Measurements from ENCODE around the gene NPR3. TPM values are rescaled to one million over a fixed set of nuclear protein-coding genes. Genes with fewer than 3 reads are reported as not detected.

The NPR3 gene
- total RNA-seq, 4 donors from 2014 or later: 0.81 to 4.9 (median 1.3) TPM

DNA sequence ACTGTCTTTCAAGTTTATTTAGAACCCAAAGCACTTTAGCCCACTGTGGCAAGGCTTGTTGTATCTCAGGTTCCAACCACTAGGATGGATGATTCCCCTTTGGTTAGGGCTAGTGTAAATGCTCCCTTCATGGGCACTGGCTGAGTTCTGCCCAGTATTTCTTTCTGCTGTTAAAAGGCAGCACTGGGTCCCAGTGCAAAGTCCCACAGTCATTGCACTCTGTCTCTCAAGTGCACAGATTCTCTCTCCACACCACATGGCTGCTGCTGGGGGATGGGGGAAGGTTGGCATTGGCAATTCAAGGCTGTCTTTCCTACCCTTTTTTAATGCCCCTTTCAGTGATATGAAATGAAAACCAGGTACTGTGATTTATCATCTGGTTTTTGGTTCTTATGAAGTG, 7.2 kb upstream of the NPR3 start:
- H3K9me3 ChIP-seq: no peaks in the 10 kb centered on the region
- H3K4me1 ChIP-seq: no peaks in the 10 kb centered on the region
- no peaks in the 10 kb centered on the region for H3K27me3 ChIP-seq
- no peak for ATAC-seq
- no peak overlapping the region for H3K27ac ChIP-seq
- H3K36me3 ChIP-seq: no peaks in the 10 kb centered on the region
- TF ChIP-seq, protein P1, sequence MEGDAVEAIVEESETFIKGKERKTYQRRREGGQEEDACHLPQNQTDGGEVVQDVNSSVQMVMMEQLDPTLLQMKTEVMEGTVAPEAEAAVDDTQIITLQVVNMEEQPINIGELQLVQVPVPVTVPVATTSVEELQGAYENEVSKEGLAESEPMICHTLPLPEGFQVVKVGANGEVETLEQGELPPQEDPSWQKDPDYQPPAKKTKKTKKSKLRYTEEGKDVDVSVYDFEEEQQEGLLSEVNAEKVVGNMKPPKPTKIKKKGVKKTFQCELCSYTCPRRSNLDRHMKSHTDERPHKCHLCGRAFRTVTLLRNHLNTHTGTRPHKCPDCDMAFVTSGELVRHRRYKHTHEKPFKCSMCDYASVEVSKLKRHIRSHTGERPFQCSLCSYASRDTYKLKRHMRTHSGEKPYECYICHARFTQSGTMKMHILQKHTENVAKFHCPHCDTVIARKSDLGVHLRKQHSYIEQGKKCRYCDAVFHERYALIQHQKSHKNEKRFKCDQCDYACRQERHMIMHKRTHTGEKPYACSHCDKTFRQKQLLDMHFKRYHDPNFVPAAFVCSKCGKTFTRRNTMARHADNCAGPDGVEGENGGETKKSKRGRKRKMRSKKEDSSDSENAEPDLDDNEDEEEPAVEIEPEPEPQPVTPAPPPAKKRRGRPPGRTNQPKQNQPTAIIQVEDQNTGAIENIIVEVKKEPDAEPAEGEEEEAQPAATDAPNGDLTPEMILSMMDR (IDR thresholded peaks at IDR 0.05): no peak
- no peak for TF ChIP-seq EP300 (IDR thresholded peaks at IDR 0.05)
- TF ChIP-seq POLR2A (IDR thresholded peaks at IDR 0.05): no peak
- TF ChIP-seq POLR2AphosphoS5 (IDR thresholded peaks at IDR 0.05): no peak
- no peak overlapping the region for H3K4me3 ChIP-seq

DNA sequence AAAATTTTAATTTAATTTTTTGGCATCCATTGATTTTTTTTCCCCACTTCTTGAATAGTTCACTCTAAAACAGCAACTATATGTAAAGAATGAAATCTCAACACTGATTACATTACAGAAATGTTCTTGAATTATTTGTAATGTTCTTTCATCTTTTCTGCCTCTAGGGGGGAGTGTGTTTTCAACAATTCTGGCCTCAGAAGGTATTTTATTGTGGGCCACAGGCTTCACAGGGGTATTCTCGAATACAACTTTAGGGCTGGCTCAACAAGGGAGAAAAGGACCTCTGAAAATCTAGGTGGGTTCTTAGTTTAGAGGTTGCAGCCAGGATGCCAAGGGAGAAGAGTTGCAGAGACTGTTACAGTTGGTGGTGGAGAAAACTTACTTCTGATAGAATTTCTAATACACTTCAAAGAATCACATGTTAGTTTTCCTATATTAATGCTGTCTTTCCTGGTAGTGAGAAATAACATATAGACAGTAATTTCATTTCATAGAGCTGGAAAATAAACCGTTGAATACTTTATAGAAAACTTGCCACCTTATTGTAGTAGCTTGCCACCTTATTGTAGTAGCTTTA, 3.6 kb upstream of the NPR3 start:
- peaks cover 0 to 22% (median 16%) of the 10 kb centered on the region in 3 donors for H3K4me1 ChIP-seq
- TF ChIP-seq, protein P1 (IDR thresholded peaks at IDR 0.05): peak in 3 of 4 experiments; percentile 20 to 37 (median 22)
- no peak for TF ChIP-seq EP300 (IDR thresholded peaks at IDR 0.05)
- 49% methylated on average over 2 of the region's 2 CpGs for WGBS, 2 donors (ENCODE audit: low coverage in 1 of 2)
- ATAC-seq: no peak
- peaks cover 21% of the 10 kb centered on the region for H3K27me3 ChIP-seq
- H3K36me3 ChIP-seq: no peaks in the 10 kb centered on the region
- no peak overlapping the region for H3K4me3 ChIP-seq
- H3K27ac ChIP-seq: no peak overlapping the region
- no peaks in the 10 kb centered on the region for H3K9me3 ChIP-seq

DNA sequence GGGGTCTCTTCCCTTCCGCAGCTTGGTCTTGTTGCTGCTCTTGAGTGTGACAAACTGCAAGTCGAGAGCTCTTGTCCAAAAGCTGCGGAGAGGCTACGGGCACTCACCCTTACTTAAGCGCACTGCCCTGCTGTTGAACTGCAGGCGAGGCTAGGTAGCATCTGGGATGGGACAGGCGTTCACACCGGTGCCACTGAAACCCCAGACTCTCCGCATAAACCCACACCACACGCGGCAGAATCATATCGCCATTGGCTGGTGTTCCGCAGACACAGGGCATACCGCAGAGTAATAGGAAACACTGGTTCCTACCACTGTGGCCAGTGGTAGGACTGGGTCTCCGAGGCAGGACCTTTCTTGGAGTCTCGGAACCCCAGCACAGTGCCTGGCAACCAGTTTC, 2.2 kb upstream of the NPR3 start:
- TF ChIP-seq, protein P1 (IDR thresholded peaks at IDR 0.05): no peak
- TF ChIP-seq EP300 (IDR thresholded peaks at IDR 0.05) (no peak), POLR2AphosphoS5 (IDR thresholded peaks at IDR 0.05) (no peak), POLR2A (IDR thresholded peaks at IDR 0.05) (no peak)
- Histone ChIP-seq H3K4me3 (no peak overlapping the region), H3K9me3 (no peaks in the 10 kb centered on the region), H3K27ac (no peak overlapping the region), H3K27me3 (peaks cover 36% of the 10 kb centered on the region), H3K36me3 (no peaks in the 10 kb centered on the region), H3K4me1 (peaks cover 0 to 37% (median 20%) of the 10 kb centered on the region in 3 donors)
- 89 to 100% methylated on average over 4 to 5 of the region's 16 CpGs for WGBS, 2 donors (ENCODE audit: low coverage in 1 of 2)
- ATAC-seq: no peak

DNA sequence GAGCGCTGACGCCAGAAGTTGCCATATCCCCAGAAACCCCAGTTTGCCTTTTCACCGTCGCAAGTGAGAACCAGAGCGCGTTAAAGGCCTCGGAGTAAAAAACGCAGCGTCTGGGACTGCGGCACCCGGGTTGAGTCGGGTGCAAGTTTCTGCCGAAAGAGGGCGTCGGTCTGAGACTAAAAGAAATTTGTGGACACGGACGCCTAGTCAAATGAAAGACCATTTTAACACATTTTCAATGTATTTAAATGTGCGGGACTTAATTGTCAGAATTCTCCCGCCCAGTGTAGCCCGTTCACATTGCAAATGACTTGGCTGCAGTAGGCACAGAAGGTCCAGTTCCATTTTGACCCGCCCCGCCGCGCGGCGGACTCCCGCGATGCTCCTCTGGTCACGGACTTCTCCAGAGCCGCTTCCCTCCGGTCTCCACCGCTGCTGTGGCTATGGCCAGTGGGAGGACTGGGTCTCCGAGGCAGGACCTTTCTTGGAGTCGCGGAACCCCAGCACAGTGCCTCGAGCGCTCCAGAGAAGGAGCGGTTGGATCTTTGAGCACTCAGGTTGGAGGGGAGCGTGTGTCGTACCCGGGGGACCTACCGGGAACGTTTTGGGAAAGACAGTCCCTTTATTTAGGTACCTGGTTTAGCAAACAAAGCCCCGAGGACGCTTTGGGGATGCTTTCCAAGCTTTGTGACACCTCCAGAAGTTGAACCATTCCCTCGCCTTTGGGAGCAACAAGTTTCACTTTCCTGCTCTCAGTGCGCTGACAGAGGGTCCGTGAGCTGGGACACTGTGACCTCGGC, 1.2 kb upstream of the NPR3 start:
- peak; percentile 66 for ATAC-seq
- no peaks in the 10 kb centered on the region for H3K9me3 ChIP-seq
- H3K27me3 ChIP-seq: peaks cover 40% of the 10 kb centered on the region
- H3K27ac ChIP-seq: peak overlapping the region in 2 of 4 donors; percentile 8 to 51
- H3K4me1 ChIP-seq: peaks cover 0 to 37% (median 20%) of the 10 kb centered on the region in 3 donors
- no peak for TF ChIP-seq EP300 (IDR thresholded peaks at IDR 0.05)
- TF ChIP-seq, protein P1 (IDR thresholded peaks at IDR 0.05): peak; percentile 8 to 78 (median 50)
- no peaks in the 10 kb centered on the region for H3K36me3 ChIP-seq
- peak overlapping the region; percentile 42 to 64 for H3K4me3 ChIP-seq
- 1 to 6% methylated on average over 7 to 20 of the region's 49 CpGs for WGBS, 2 donors (ENCODE audit: low coverage in 1 of 2)

DNA sequence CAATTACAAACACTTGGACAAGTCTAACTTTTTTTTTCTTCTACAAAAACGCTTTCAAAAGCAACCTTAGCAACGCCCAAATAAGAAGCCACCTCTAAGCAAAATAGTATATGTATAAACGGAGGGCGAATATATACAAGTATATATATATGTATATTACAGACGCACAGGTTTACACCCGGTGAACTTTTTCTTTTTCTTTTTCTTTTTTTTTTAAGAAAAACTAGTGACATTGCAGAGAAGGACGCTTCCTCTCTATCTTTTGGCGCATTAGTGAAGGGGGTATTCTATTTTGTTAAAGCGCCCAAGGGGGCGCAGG, 200 bp downstream of the NPR3 start:
- H3K4me1 ChIP-seq: peaks cover 0 to 37% (median 20%) of the 10 kb centered on the region in 3 donors

More for the DNA sequence above, 200 bp downstream of the NPR3 start:
- H3K4me3 ChIP-seq: peak overlapping the region in 1 of 2 donors; percentile 64
- ATAC-seq: no peak
- H3K9me3 ChIP-seq: no peaks in the 10 kb centered on the region
- H3K36me3 ChIP-seq: no peaks in the 10 kb centered on the region
- peaks cover 40% of the 10 kb centered on the region for H3K27me3 ChIP-seq
- H3K27ac ChIP-seq: no peak overlapping the region
- TF ChIP-seq POLR2AphosphoS5 (IDR thresholded peaks at IDR 0.05) (no peak), EP300 (IDR thresholded peaks at IDR 0.05) (no peak), POLR2A (IDR thresholded peaks at IDR 0.05) (no peak)
- TF ChIP-seq, protein P1 (IDR thresholded peaks at IDR 0.05): no peak
- WGBS, 2 donors (ENCODE audit: low coverage in 1 of 2): 1 to 14% methylated on average over 8 of the region's 10 CpGs
